ENCODE data around the gene CREG2. TPM values are rescaled to one million over a fixed set of nuclear protein-coding genes. Genes with fewer than 3 reads are reported as not detected.

CREG2 gene, protein sequence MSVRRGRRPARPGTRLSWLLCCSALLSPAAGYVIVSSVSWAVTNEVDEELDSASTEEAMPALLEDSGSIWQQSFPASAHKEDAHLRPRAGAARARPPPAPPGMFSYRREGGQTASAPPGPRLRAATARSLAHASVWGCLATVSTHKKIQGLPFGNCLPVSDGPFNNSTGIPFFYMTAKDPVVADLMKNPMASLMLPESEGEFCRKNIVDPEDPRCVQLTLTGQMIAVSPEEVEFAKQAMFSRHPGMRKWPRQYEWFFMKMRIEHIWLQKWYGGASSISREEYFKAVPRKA
- total RNA-seq = not detected in 2 replicates
- long read RNA-seq = 0 reads

DNA sequence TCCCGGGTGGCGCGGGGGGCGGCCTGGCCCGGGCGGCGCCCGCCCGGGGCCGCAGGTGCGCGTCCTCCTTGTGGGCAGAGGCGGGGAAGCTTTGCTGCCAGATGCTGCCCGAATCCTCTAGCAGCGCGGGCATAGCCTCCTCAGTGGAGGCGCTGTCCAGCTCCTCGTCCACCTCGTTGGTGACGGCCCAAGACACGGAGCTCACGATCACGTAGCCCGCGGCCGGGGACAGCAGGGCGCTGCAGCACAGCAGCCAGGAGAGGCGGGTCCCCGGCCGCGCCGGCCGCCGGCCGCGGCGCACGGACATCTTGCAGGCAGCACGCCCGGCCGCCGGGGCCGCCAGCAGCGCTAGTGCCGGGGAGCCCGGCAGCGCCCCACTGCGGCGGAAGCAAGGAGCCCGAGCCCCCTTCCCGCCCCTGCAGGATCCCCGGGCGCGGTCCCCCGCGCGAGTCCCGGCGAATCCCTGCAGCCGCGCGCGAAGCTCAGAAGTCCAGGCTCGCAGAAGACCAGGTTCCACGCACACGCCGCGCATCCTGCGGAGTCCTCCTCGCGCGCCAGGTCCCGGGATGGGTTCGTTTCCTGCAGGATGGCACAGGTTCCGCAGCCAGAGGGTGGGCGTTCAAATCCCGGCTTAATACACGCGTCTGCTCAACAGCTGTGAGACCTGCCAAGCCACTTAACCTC lies at the start of gene CREG2:
Gene CREG2, minus strand, starts transcription at position 353 of the 684 bp plus-strand sequence. Its CDS starts 46 bp downstream, at position 307.
- peaks cover 6% of the 10 kb centered on the region for H3K4me1 Mint-ChIP-seq (ENCODE audit: unreplicated experiment)
- TF ChIP-seq, protein P1, sequence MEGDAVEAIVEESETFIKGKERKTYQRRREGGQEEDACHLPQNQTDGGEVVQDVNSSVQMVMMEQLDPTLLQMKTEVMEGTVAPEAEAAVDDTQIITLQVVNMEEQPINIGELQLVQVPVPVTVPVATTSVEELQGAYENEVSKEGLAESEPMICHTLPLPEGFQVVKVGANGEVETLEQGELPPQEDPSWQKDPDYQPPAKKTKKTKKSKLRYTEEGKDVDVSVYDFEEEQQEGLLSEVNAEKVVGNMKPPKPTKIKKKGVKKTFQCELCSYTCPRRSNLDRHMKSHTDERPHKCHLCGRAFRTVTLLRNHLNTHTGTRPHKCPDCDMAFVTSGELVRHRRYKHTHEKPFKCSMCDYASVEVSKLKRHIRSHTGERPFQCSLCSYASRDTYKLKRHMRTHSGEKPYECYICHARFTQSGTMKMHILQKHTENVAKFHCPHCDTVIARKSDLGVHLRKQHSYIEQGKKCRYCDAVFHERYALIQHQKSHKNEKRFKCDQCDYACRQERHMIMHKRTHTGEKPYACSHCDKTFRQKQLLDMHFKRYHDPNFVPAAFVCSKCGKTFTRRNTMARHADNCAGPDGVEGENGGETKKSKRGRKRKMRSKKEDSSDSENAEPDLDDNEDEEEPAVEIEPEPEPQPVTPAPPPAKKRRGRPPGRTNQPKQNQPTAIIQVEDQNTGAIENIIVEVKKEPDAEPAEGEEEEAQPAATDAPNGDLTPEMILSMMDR (IDR thresholded peaks at IDR 0.05) = peak; percentile 67
- H3K27ac Mint-ChIP-seq (ENCODE audit: unreplicated experiment) = no peak within 1 kb of the TSS
- H3K36me3 Mint-ChIP-seq (ENCODE audit: unreplicated experiment) = no peaks in the 10 kb centered on the region
- peaks cover 68% of the 10 kb centered on the region for H3K27me3 Mint-ChIP-seq (ENCODE audit: unreplicated experiment)
- H3K4me3 Mint-ChIP-seq (ENCODE audit: unreplicated experiment) = peak within 1 kb of the TSS; percentile 51
- H3K9me3 Mint-ChIP-seq (ENCODE audit: unreplicated experiment) = no peaks in the 10 kb centered on the region
- peak; percentile 86 for DNase-seq (ENCODE audit: extremely low spot score, unreplicated experiment)

DNA sequence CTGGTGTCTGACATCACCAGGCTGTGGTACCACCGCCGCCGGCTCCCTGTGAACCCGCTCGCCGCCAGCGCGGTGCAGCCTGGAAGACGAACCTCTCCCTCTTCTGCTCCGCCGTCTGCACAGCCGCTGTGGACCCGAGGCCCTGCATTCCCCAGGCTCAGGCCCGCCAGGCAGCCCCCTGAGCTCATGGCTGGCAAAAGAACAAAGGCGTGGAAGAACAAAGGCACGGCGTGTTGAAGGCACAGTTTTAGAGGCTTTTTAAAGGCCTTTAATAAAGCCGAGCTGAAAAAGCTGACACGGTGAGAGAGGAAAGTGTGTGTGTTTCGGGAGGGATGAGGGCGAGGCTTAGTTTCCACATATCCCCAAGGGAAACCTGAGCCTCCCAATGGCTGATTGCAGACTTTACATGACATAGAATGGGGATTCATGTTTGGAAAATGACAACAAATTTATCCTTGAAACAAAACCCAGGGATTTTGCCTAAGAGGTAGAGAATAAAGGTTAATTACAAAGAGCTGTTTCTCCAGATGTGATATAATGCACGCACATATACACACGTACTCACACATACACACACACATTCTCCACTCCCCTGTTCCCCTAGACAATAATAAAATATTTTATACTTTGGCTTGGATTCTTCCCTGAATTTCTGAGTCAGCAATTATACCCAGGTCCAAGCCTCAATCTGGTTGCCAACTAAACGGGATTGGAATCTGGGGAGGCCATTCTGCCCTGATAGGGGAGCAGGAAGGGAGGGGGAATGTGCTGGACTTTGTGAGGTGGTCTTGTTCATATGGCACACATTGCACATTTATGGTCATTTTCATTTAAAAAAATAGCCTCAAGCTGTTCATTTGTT lies 47.9 kb upstream of the CREG2 start:
- peak; percentile 25 for DNase-seq (ENCODE audit: extremely low spot score, unreplicated experiment)
- TF ChIP-seq, protein P1 (IDR thresholded peaks at IDR 0.05) = no peak
- Mint-ChIP-seq H3K4me3 (ENCODE audit: unreplicated experiment) (no peak overlapping the region), H3K27me3 (ENCODE audit: unreplicated experiment) (no peaks in the 10 kb centered on the region), H3K27ac (ENCODE audit: unreplicated experiment) (no peak overlapping the region), H3K36me3 (ENCODE audit: unreplicated experiment) (no peaks in the 10 kb centered on the region), H3K9me3 (ENCODE audit: unreplicated experiment) (no peaks in the 10 kb centered on the region), H3K4me1 (ENCODE audit: unreplicated experiment) (peaks cover 6% of the 10 kb centered on the region)

DNA sequence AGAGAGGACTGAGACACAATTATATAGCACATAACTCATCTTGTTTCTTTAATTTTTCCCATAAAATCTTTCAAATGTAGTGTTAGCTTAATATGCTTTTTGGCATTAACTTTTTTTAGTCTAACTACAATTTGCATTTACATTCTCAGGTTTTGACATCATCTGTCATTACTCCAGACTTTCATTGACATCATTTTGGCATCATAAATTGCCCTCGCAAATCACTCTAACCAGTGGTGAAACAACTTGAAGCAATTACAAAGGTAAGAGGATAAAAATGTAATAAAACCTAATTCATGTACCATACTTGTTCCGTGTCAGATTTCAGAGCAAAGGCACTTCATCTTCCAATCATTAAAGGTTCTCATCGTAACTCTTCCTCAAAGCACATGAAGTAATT lies 46.2 kb upstream of the CREG2 start:
- no peak for DNase-seq (ENCODE audit: extremely low spot score, unreplicated experiment)
- no peak overlapping the region for H3K4me3 Mint-ChIP-seq (ENCODE audit: unreplicated experiment)
- TF ChIP-seq, protein P1 (IDR thresholded peaks at IDR 0.05) = no peak
- H3K27ac Mint-ChIP-seq (ENCODE audit: unreplicated experiment) = no peak overlapping the region
- H3K36me3 Mint-ChIP-seq (ENCODE audit: unreplicated experiment) = no peaks in the 10 kb centered on the region
- no peaks in the 10 kb centered on the region for H3K9me3 Mint-ChIP-seq (ENCODE audit: unreplicated experiment)
- H3K4me1 Mint-ChIP-seq (ENCODE audit: unreplicated experiment) = peaks cover 6% of the 10 kb centered on the region
- H3K27me3 Mint-ChIP-seq (ENCODE audit: unreplicated experiment) = no peaks in the 10 kb centered on the region

DNA sequence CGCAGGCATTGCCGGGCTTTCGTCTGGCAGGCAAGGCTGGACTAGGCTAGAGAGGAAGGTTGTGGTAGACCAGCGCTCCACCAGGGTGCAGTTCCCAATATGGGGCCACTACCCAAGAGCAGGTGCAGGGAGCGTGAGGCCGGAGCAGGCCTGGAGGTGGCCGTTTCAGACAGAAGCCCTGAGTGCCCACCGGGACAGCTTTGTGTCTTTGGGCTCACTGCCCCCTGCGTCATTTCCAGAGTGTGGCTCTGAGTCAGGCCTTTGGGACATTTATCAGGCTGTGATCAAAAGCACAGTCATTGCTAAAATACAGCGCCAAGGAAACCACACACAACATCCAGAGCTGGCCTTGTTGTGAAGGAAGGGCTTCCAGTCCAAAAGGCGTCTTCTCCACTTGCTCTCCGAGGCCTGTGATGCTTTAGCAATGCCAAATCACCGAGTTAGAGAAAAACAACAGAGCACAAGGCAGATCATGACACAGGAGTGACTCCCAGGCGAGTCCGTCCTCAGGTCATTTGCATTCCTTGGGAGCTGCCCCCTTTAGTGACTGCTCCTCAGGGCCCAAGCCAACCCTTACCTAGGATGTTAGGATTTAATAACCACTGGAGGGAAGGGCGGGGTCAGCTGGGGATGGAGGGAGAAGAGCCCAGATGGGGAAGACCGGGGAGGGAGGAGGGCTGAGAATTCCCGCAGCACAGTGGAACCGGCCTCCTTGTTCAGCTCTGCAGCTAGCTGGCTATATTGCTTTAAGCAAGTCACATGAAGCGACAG lies 45.3 kb upstream of the CREG2 start:
- no peaks in the 10 kb centered on the region for H3K36me3 Mint-ChIP-seq (ENCODE audit: unreplicated experiment)
- H3K4me1 Mint-ChIP-seq (ENCODE audit: unreplicated experiment) = peaks cover 6% of the 10 kb centered on the region

More for the DNA sequence above, 45.3 kb upstream of the CREG2 start:
- Mint-ChIP-seq H3K4me3 (ENCODE audit: unreplicated experiment) (no peak overlapping the region), H3K9me3 (ENCODE audit: unreplicated experiment) (no peaks in the 10 kb centered on the region), H3K27me3 (ENCODE audit: unreplicated experiment) (no peaks in the 10 kb centered on the region), H3K27ac (ENCODE audit: unreplicated experiment) (no peak overlapping the region)
- TF ChIP-seq, protein P1 (IDR thresholded peaks at IDR 0.05) = no peak
- peak; percentile 62 for DNase-seq (ENCODE audit: extremely low spot score, unreplicated experiment)
